Common myeloid progenitor, CD34-positive (primary cell): Measurements from ENCODE around the gene CEP290. TPM values are rescaled to one million over a fixed set of nuclear protein-coding genes. Genes with fewer than 3 reads are reported as not detected.

ENCODE experiments used
- CTCF ChIA-PET: fragments of 350-600 bp; sonication (Branson Sonifier 250); formaldehyde crosslinking; loops from one replicate; lab custom pipeline; 2021; ENCODE audit warnings: antibody characterized with exemption; lab: Charles Lee
- POLR2A ChIA-PET: fragments of 350-600 bp; sonication (Branson Sonifier 250); formaldehyde crosslinking; loops from one replicate; lab custom pipeline; 2021; ENCODE audit warnings: antibody characterized with exemption; lab: Charles Lee
- DNase-seq, 3 donors: peaks; one replicate each; pipeline versions ENCODE4 v3.0.0 to v3.0.0-alpha.2; 2013
- H3K27ac ChIP-seq, 2 experiments: 1 replicate in 1 of 2; 2 replicates in 1 of 2; pipeline ENCODE4 v1.7.0; 2013; ENCODE audit warnings: inconsistent platforms in 2 of 2, low read length in 2 of 2, mild to moderate bottlenecking in 2 of 2, low read depth in 1 of 2, moderate library complexity in 1 of 2; ENCODE audit not compliant: severe bottlenecking in 2 of 2, insufficient read depth in 1 of 2, poor library complexity in 1 of 2
- H3K27me3 ChIP-seq, 5 experiments: replicated peaks in 2 of 5; 1 replicate in 3 of 5; 2 replicates in 2 of 5; pipeline versions ENCODE4 v1.6.1 to v1.7.0; 2013; ENCODE audit warnings: low read length in 4 of 5, mild to moderate bottlenecking in 2 of 5, moderate library complexity in 2 of 5, inconsistent platforms in 1 of 5; ENCODE audit not compliant: insufficient read depth in 5 of 5, control insufficient read depth in 4 of 5
- H3K36me3 ChIP-seq, 4 experiments: 1 replicate in 2 of 4; 2 replicates in 2 of 4; pipeline versions ENCODE4 v1.6.1 to v1.7.0; 2013; ENCODE audit warnings: low read length in 3 of 4, control low read depth in 1 of 4, mild to moderate bottlenecking in 1 of 4; ENCODE audit not compliant: control insufficient read depth in 4 of 4, insufficient read depth in 4 of 4
- H3K4me1 ChIP-seq, 4 experiments: 1 replicate in 3 of 4; 2 replicates in 1 of 4; pipeline versions ENCODE4 v1.6.1 to v1.7.1; 2013; ENCODE audit warnings: low read length in 3 of 4, mild to moderate bottlenecking in 3 of 4, control low read depth in 1 of 4, inconsistent platforms in 1 of 4, moderate library complexity in 1 of 4; ENCODE audit not compliant: control insufficient read depth in 4 of 4, insufficient read depth in 4 of 4; ENCODE audit errors: control extremely low read depth in 1 of 4
- H3K4me3 ChIP-seq, 7 experiments: 1 replicate in 4 of 7; 2 replicates in 3 of 7; pipeline versions ENCODE4 v1.5.1 to v1.7.0; 2013; ENCODE audit warnings: mild to moderate bottlenecking in 7 of 7, low read length in 6 of 7, moderate library complexity in 6 of 7, inconsistent platforms in 2 of 7, low read depth in 2 of 7, control low read depth in 1 of 7; ENCODE audit not compliant: insufficient read depth in 4 of 7, control insufficient read depth in 1 of 7; ENCODE audit errors: extremely low read depth in 1 of 7
- H3K9me3 ChIP-seq, 5 experiments: 1 replicate in 4 of 5; 2 replicates in 1 of 5; pipeline versions ENCODE4 v1.6.1 to v1.7.1; 2013; ENCODE audit warnings: low read length in 4 of 5, mild to moderate bottlenecking in 2 of 5, inconsistent platforms in 1 of 5, low read depth in 1 of 5, moderate library complexity in 1 of 5; ENCODE audit not compliant: control insufficient read depth in 4 of 5, insufficient read depth in 2 of 5; ENCODE audit errors: control extremely low read depth in 1 of 5
- WGBS: methylation state at CpG from one replicate; pipeline ENCODE4 v1.1.5; 2013; ENCODE audit not compliant: insufficient coverage; 5-methylcytosine and 5-hydroxymethylcytosine counted together
- polyA plus RNA-seq: library from polyadenylated mRNA; unstranded; fragments of 120-200 nt; gene quantifications from one replicate; pipeline ENCODE4 v1.2.1, GENCODE V29; 2013

CEP290 gene
- polyA plus RNA-seq = 26.5 TPM

- ChIA-PET POLR2A (interaction anchor here (0.6 kb wide), 1 partner anchor 349 kb away, joined by 5 read pairs; no protein-coding TSS in a partner anchor), CTCF (no interaction called here)
- WGBS = under 1% methylated on average over 45 of the region's 49 CpGs
- peak; percentile 99 to 100 (median 99) for DNase-seq
- Histone ChIP-seq H3K9me3 (no peaks in the 10 kb centered on the region), H3K27ac (peak within 1 kb of the TSS; percentile 85 to 88), H3K4me3 (peak within 1 kb of the TSS; percentile 81 to 98 (median 93)), H3K4me1 (peaks cover 5 to 13% (median 11%) of the 10 kb centered on the region in 4 experiments), H3K27me3 (no peaks in the 10 kb centered on the region), H3K36me3 (peaks cover 0 to 20% (median 6%) of the 10 kb centered on the region in 4 experiments)
Observed at GRCh38 chr12:88141774-88142609, at the start of gene CEP290, which contains the start of gene TMTC3. TSS of gene CEP290 (minus strand) at chr12:88142088. CDS start at chr12:88141307, 781 bp downstream. TSS of gene TMTC3 (plus strand) at chr12:88142307. CDS start at chr12:88148316, 6,009 bp downstream.

- CTCF ChIA-PET = no interaction called here
Observed at GRCh38 chr12:88188180-88188579, 46.3 kb upstream of the CEP290 start.

DNA sequence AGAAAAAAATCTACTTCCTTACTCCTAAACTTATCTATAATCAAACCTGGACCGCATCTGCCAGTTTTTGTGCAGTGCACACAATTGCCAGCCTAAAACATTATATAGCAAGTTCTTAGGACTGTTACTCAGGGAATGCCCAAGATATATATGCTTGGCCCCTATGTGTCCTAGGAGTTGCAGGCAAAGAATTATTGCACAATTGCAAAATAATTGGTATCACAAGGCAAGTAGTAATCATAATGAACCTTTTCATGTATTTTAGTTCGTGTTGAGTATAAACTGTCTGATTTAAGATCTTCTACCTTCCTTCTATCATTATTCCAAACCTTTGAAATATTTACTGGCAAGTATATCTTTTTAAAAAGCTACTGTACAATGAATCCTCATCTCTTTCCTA is 45.7 kb upstream of the CEP290 start:
- CTCF ChIA-PET = no interaction called here
- no peak overlapping the region for H3K27ac ChIP-seq
- H3K27me3 ChIP-seq = no peaks in the 10 kb centered on the region
- peaks cover 0 to 7% (median 3%) of the 10 kb centered on the region in 5 experiments for H3K9me3 ChIP-seq
- no peak for DNase-seq
- H3K4me1 ChIP-seq = no peaks in the 10 kb centered on the region
- peaks cover 0 to 21% (median 10%) of the 10 kb centered on the region in 4 experiments for H3K36me3 ChIP-seq
- H3K4me3 ChIP-seq = no peak overlapping the region
- WGBS = no CpG with 5 or more reads among the region's 2 CpGs
- POLR2A ChIA-PET = no interaction called here

More at GRCh38 chr12:88188180-88188579, 46.3 kb upstream of the CEP290 start:
- no peak overlapping the region for H3K4me3 ChIP-seq
- H3K9me3 ChIP-seq = peaks cover 0 to 7% (median 3%) of the 10 kb centered on the region in 5 experiments
- no peaks in the 10 kb centered on the region for H3K27me3 ChIP-seq
- H3K27ac ChIP-seq = no peak overlapping the region
- WGBS = no CpG with 5 or more reads among the region's 1 CpG
- H3K4me1 ChIP-seq = no peaks in the 10 kb centered on the region
- H3K36me3 ChIP-seq = peaks cover 0 to 16% (median 10%) of the 10 kb centered on the region in 4 experiments
- no peak for DNase-seq
- POLR2A ChIA-PET = no interaction called here

GRCh38 chr12:88185988-88186387 is 44.1 kb upstream of the CEP290 start:
- ChIA-PET POLR2A (no interaction called here), CTCF (no interaction called here)
- Histone ChIP-seq H3K27ac (no peak overlapping the region), H3K27me3 (no peaks in the 10 kb centered on the region), H3K9me3 (peaks cover 0 to 7% (median 5%) of the 10 kb centered on the region in 5 experiments), H3K4me3 (no peak overlapping the region), H3K36me3 (peaks cover 2 to 35% (median 10%) of the 10 kb centered on the region in 4 experiments), H3K4me1 (no peaks in the 10 kb centered on the region)
- no peak for DNase-seq

GRCh38 chr12:88185279-88185678 is 43.4 kb upstream of the CEP290 start:
- ChIA-PET POLR2A (no interaction called here), CTCF (no interaction called here)
- DNase-seq = no peak
- no CpG with 5 or more reads among the region's 2 CpGs for WGBS
- H3K27me3 ChIP-seq = no peaks in the 10 kb centered on the region
- peaks cover 0 to 7% (median 5%) of the 10 kb centered on the region in 5 experiments for H3K9me3 ChIP-seq
- H3K4me3 ChIP-seq = no peak overlapping the region
- no peak overlapping the region for H3K27ac ChIP-seq
- peaks cover 2 to 39% (median 13%) of the 10 kb centered on the region in 4 experiments for H3K36me3 ChIP-seq
- no peaks in the 10 kb centered on the region for H3K4me1 ChIP-seq

GRCh38 chr12:88184196-88184595 is 42.3 kb upstream of the CEP290 start:
- no peak overlapping the region for H3K27ac ChIP-seq
- ChIA-PET POLR2A (no interaction called here), CTCF (no interaction called here)
- peaks cover 2 to 48% (median 16%) of the 10 kb centered on the region in 4 experiments for H3K36me3 ChIP-seq
- no peaks in the 10 kb centered on the region for H3K4me1 ChIP-seq
- no peaks in the 10 kb centered on the region for H3K27me3 ChIP-seq
- 100% methylated on average over 1 of the region's 3 CpGs for WGBS
- no peak overlapping the region for H3K4me3 ChIP-seq
- DNase-seq = no peak
- H3K9me3 ChIP-seq = peaks cover 0 to 7% (median 5%) of the 10 kb centered on the region in 5 experiments

GRCh38 chr12:88182416-88182815 is 40.5 kb upstream of the CEP290 start:
- DNase-seq = no peak
- Histone ChIP-seq H3K36me3 (peaks cover 2 to 60% (median 18%) of the 10 kb centered on the region in 4 experiments), H3K4me1 (no peaks in the 10 kb centered on the region), H3K4me3 (no peak overlapping the region), H3K27me3 (no peaks in the 10 kb centered on the region), H3K27ac (no peak overlapping the region), H3K9me3 (peaks cover 0 to 7% (median 5%) of the 10 kb centered on the region in 5 experiments)
- WGBS = no CpG with 5 or more reads among the region's 3 CpGs
- ChIA-PET POLR2A (no interaction called here), CTCF (interaction anchor here (0.8 kb wide), 1 partner anchor 9 kb away, joined by 3 read pairs; no protein-coding TSS in a partner anchor)
